ENCODE results near the gene FSHR. TPM values are rescaled to one million over a fixed set of nuclear protein-coding genes. Genes with fewer than 3 reads are reported as not detected.

Gene FSHR
- total and polyA plus RNA-seq, 7 donors: not detected

DNA sequence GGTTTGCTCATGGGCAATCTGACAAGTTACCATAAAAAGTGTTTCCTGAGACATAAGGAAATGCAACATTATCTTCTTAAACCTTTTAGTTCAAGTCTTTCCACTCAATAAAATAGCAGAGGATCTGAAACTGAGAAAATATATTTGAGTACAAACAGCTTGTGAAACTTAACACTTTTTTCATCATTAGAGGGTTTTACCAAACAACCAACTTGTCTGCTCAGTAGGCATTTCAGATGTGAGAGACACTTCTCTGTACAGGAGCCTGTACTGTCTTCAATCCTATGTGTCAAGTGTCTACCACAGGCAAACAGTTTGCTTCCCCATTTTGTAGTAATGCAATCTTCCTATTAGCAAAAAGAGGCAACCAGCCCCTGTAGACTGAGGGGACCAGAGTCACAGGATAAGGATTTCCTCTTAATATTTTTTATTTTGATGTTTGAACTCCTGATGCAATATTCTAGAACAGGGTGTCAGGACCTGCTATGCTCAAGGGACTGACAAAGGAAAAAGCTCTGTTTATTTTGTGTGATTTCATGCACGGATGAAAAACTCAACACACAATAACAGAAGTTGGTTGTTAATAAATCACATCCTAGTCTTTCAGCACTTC lies 239.7 kb downstream of the FSHR start:
- Histone ChIP-seq H3K27ac (no peak overlapping the region), H3K4me1 (no peaks in the 10 kb centered on the region), H3K36me3 (ENCODE audit: insufficient read depth in 1 of 2, low read depth in 1 of 2) (no peaks in the 10 kb centered on the region), H3K9me3 (no peaks in the 10 kb centered on the region), H3K27me3 (ENCODE audit: insufficient read depth in 3 of 3, low read length in 2 of 3) (no peaks in the 10 kb centered on the region), H3K4me3 (no peak overlapping the region)
- 28 to 42% (median 40%) methylated on average over 1 of the region's 1 CpG for WGBS, 3 donors
- TF ChIP-seq CTCF (IDR thresholded peaks at IDR 0.05): no peak
- intact Hi-C loops (cut with DNase I): no loop called here
- DNase-seq: no peak
- no peak for ATAC-seq
